ENCODE measurements around the gene PLA2G4E. TPM values are rescaled to one million over a fixed set of nuclear protein-coding genes. Genes with fewer than 3 reads are reported as not detected.
A peak's percentile ranks its signal among the peaks of the same experiment; 100 is the strongest.

The PLA2G4E gene
- polyA plus RNA-seq, 10 donors: 0.50 to 1.9 (median 1.2) TPM

- DNase-seq: no peak
These were observed 43.0 kb downstream of the PLA2G4E start for GRCh38 chr15:41977757-41978383.

GRCh38 chr15:41975669-41976068 is 45.2 kb downstream of the PLA2G4E start:
- DNase-seq: no peak

- DNase-seq: no peak
These were observed 46.8 kb downstream of the PLA2G4E start for GRCh38 chr15:41974041-41974440.

DNA sequence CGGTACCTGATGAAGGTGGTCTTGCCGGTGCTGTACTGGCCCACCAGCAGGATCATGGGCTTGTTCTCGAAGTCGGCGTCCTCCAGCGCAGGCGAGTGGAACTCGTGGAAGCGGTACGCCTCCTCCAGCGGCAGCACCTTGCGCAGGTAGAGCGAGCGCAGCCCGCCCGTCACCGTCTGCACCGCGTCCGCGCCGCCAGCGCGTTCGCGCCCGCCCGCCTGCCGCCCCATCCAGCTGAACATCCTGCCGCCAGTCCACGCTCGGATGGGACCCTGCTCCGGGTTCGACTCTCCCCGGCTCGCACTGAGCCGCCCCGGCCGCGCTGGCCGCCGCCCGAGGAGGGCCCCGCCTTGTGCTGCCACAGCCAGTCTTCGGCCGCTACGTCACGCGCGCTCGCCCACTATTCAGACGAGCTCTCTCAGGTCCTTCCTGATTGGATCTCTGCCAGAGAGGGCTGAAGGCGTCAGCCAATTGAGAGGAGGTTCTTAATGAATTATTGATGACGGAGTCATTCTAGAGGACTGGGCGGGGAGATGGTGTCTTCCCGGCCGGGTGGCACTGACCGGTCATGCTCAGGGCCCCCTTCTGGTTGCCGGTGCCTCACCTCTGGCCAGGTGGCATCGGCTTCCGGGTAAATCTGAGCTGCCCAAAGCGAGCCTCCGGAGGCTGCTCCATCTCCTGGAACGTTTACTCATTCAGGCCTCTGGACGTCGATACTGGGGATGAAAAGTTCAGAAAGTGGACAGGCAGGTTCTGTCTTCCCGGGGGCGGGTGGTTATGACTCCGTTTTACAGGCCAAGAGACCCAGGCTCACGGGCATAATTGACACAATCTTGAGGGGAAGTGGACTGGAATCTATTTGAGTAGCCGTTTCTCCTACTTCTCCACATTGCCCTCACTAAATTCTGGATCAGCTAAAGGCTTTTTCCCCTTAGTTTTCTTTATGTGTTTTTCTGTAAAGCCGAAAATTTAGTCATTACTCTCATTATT is 48.3 kb downstream of the PLA2G4E start, which contains the start of gene EHD4:
EHD4 (minus strand) TSS at position 305 of the 990 bp plus-strand sequence; CDS start at position 242, 63 bp downstream.
- DNase-seq: peak; percentile 97 to 99 (median 98)

- no peak for DNase-seq
These were observed 49.0 kb downstream of the PLA2G4E start for GRCh38 chr15:41971895-41972252.

DNA sequence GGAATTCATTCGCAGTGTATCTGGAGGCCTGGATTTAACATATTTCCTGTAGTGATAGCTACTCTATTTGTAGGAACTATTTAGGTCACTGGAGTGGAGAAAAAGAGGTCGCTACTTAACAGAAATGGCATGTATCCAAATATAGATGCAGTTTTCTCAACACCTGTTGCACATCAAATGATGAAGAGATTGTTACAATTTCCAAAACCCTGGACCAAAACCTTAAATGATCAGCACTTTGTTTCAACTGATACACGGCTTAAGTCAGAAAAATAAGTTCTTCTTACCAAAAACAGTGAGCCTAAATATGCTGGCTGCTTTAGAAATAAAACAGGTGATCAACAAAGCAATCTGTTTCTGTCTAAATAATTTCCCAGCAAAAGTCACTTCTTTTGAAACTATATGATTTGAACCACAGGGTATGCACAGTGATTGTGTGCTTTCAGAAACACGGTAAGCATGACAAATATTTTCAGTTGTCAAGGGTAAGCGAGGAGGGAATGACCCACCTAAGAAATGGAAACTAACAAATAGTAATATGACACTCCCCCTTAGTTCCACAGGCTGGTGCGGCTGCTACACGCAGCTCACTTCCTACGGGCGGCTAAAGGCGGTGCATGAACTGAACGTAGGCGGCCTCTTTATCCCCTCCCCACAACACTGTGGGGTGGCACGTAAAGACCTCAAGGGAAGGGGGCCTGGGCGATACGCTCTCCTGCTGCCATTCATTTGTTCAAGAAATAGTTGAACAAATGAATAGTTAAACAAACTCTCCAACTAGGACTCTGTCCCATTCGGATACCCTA is 49.5 kb downstream of the PLA2G4E start:
- peak; percentile 56 to 77 (median 65) for DNase-seq

GRCh38 chr15:41970456-41970855 is 50.4 kb downstream of the PLA2G4E start:
- DNase-seq: no peak

GRCh38 chr15:41969851-41970431 is 50.9 kb downstream of the PLA2G4E start:
- no peak for DNase-seq

GRCh38 chr15:41968701-41969100 is 52.1 kb downstream of the PLA2G4E start:
- DNase-seq: no peak

DNA sequence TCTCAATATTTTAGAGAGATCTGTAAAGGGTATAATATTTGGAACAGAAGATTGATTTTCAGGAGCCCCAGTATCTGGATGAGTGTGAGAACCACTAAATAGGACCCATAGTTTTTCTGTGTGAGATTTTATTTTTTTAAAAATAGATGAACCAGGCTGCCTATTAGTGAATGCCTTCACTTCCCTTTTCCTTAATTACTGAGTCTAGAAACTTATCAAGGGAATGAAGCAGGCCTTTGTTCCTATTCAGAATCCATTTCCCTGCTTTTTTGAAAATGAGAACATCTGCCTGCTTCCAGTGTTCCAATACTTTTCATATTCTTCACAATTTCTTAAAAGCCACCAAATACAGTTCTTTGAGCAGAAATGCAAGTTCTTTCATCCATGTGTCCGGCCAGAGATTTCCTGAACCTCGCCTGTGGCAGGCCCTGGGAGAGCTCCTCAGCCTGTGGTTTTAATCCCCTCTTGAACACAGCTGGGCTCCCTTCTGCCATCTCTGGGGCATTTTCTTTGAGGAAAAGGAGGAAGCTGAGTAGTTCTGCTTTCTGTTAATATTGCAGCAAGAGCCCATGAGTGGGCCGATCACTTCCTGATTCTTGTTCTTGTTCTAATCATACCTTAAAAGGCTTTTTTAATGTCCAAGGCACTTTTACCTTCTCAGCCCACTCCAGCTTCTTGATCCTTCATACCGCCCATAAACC is 53.2 kb downstream of the PLA2G4E start:
- peak in 1 of 3 donors; percentile 52 for DNase-seq

DNA sequence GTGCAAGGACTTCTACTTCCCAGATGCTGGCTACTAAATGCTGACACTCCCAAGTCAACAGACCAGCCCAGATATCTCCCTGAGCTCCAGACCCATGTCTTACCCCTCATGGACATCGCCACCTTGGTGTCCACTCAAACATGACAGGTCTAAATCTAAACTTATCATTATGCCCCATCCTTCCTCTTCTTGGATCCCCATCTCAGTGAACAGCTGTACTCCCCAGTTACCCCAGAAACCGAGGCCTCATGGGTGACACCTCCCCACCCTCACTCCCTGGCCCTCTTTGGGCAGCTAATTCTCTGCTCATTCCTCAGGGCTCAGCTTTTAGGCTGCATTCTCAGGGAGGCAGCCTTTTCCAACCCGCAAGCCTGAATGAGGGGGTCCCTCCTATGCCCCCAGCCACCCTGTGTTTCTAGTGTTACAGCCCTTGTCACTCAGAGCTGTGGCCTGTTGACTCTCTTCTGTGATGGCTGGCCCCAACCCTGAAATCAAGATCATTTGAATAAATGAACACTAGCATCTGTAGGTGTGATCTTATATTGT is 53.8 kb downstream of the PLA2G4E start:
- DNase-seq: no peak

DNA sequence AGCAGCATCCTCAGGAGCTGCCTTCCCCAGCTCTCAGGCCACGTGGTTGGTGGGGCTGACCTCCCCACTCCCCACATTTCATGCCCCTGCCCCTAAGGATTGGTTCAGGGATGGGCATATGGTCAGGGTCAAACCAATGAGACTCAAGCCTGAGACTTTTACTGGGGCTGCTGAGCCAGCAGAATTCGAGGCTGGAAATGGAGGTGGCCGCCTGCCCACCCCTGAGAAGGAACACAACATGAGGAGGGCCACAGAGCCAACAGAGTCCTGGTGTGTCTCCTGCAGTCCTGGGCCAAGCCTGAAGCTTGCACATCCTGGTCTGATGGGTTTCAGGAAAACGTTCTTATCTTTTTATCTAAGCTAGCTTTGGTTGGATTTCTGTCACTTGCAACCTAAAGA is 54.4 kb downstream of the PLA2G4E start:
- DNase-seq: no peak

- no peak for DNase-seq
These were observed 55.1 kb downstream of the PLA2G4E start for GRCh38 chr15:41965441-41966413.

GRCh38 chr15:41961595-41962202 is 59.1 kb downstream of the PLA2G4E start:
- no peak for DNase-seq

DNA sequence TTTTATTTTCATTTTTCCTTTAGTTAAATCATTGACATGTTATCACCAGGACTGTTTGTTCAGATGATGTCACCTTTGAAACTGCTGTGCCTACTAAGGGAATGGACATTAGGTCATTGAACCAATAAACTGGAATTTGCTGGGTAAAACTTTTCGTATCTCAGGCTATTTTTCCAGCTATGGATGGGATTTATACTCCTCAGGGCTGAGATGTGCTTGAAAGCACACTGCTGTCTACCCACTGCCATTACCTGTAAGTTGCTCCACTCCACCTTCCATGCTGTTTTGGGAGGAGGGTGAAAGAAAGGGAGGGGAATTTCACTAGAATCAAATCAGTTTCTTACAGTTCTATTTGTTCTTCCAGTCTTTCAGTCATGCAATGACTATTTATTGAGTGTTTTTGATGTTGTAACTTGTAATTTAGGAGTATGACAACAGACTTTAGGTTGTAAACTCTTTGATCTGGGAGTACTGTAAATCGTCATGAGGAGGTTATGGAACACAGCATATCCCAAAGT is 59.8 kb downstream of the PLA2G4E start:
- DNase-seq: no peak

DNA sequence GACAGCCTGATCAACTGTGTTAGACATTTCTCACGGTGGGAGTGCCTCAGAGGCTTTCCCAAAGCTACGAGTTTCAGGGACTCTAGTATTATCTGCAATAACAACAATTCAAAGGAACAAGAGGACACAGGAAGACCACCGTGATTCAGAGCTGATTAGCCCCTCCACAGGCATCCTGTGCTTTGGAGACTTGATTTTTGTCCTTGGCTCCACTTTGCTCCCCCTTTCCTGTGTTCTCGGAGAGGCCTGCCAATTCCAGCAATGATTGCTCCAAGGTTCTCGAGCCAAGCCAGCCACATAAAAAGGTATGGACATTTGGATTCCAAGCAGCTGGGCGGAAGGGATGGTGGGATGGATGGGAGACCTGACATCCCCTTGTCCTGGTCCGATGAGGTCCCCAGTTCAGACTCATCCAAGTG is 62.8 kb downstream of the PLA2G4E start:
- DNase-seq: peak in 1 of 3 donors; percentile 53

DNA sequence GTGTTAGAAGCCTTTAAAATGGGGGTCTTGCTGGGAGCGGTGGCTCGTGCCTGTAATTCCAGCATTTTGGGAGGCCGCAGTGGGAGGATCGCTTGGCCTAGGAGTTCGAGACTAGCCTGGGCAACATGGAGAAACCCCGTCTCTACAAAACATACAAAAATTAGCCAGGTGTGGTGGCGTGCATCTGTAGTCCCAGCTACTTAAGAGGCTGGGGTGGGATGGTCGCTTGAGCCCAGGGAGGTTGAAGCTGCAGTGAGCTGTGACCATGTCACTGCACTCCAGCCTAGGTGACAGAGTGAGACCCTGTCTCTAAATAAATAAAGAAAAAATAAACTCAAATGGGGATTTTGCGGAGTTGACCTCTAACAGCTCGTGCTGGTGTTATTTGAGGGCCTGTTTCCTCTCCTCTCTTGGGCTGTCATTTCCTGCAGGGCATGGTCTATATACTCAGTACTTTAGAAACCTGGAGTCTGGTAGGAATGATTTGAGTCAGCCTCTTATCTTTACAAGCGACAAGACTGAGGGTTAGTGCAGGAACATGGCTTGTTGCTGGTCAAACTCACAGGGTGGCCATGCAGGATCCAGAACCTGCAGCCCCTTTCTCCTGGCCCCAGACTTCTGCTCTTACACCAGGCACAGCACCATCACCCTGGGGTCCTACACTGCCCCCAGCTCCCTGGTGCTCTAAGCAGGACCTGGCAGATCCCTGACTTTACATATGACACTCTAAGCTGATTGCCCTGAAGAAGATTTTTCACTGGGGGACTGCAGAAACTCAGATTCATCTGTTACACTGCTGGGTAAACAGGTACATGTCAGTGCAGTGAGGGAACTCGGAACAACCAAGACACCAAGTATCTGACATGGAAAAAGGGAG is 63.6 kb downstream of the PLA2G4E start:
- peak in 1 of 3 donors; percentile 5 for DNase-seq
